Panc1 (cell line): ENCODE measurements around the gene SH3PXD2A.

Source experiments
- CTCF ChIP-seq: fragments of 450-650 bp; IDR thresholded peaks from 2 replicates; pipeline ENCODE4 v1.5.1; 2017; ENCODE audit warnings: mild to moderate bottlenecking
- REST ChIP-seq, 2 experiments: IDR thresholded peaks; 2 replicates each; pipeline ENCODE4 v1.6.1; 2011 to 2012; ENCODE audit warnings: low read depth in 2 of 2, control low read depth in 1 of 2, low read length in 1 of 2, mild to moderate bottlenecking in 1 of 2, moderate library complexity in 1 of 2; ENCODE audit not compliant: insufficient read depth in 1 of 2
- TCF7L2 ChIP-seq: IDR thresholded peaks from 2 replicates; pipeline ENCODE4 v1.6.1; 2011; ENCODE audit warnings: mild to moderate bottlenecking, low read depth, low read length, inconsistent platforms

- TF ChIP-seq CTCF (no peak), TCF7L2 (no peak), REST (IDR thresholded peaks at IDR 0.05; ENCODE audit: insufficient read depth in 1 of 2, low read depth in 2 of 2, low read length in 1 of 2) (no peak)
Observed at GRCh38 chr10:103665162-103665889, 190.1 kb downstream of the SH3PXD2A start.
